Endothelial cell of umbilical vein (primary cell): ENCODE measurements around the gene YY1. TPM values are rescaled to one million over a fixed set of nuclear protein-coding genes. Genes with fewer than 3 reads are reported as not detected.

ENCODE experiments used
- BruUV-seq: library from RNA; stranded (reverse); fragments of 400-500 nt; replicated peaks from 2 replicates; lab custom pipeline; 2021; lab: Mats Ljungman, UMichigan
- CTCF ChIA-PET: fragments of 300-600, 350-600 bp; sonication (Branson Sonifier 250); formaldehyde crosslinking; loops from one replicate; lab custom pipeline; 2021; ENCODE audit warnings: antibody characterized with exemption, inconsistent platforms; lab: Charles Lee
- POLR2A ChIA-PET: fragments of 300-600, 350-600 bp; sonication (Branson Sonifier 250); formaldehyde crosslinking; loops from one replicate; lab custom pipeline; 2021; ENCODE audit warnings: antibody characterized with exemption, inconsistent platforms; lab: Charles Lee
- DNase-seq: peaks from one replicate; pipeline ENCODE4 v3.0.0-alpha.2; 2011; ENCODE audit warnings: low read depth, low spot score
- FAIRE-seq: peaks from 2 replicates; lab custom pipeline; 2011; peaks lifted over from hg19 to GRCh38; lab: Jason Lieb, UNC
- H2AFZ ChIP-seq: 2 replicates; pipeline ENCODE4 v1.6.0; 2012; ENCODE audit warnings: low read depth, low read length, control low read depth, inconsistent platforms
- H3K27ac ChIP-seq: 2 replicates; pipeline ENCODE4 v1.5.1; 2011; ENCODE audit warnings: low read depth, mild to moderate bottlenecking, control low read depth, low read length, moderate library complexity; ENCODE audit not compliant: insufficient read depth
- H3K27me3 ChIP-seq, 2 experiments: 2 replicates each; pipeline versions ENCODE4 v1.6.0 to v1.6.1; 2011; ENCODE audit warnings: low read length in 2 of 2, mixed read lengths in 1 of 2; ENCODE audit not compliant: control insufficient read depth in 2 of 2, insufficient read depth in 2 of 2
- H3K36me3 ChIP-seq, 2 experiments: 2 replicates in 1 of 2; 3 replicates in 1 of 2; pipeline ENCODE4 v1.5.1; 2011; ENCODE audit warnings: low read length in 2 of 2, mild to moderate bottlenecking in 1 of 2, moderate library complexity in 1 of 2; ENCODE audit not compliant: control insufficient read depth in 2 of 2, insufficient read depth in 2 of 2; ENCODE audit errors: extremely low read depth in 1 of 2
- H3K4me1 ChIP-seq: 3 replicates; pipeline ENCODE4 v1.5.1; 2011; ENCODE audit warnings: mild to moderate bottlenecking, low read length; ENCODE audit not compliant: control insufficient read depth, insufficient read depth; ENCODE audit errors: extremely low read depth
- H3K4me2 ChIP-seq: 2 replicates; pipeline ENCODE4 v1.6.1; 2011; ENCODE audit warnings: low read length, control low read depth, mixed read lengths; ENCODE audit not compliant: insufficient read depth
- H3K4me3 ChIP-seq, 3 experiments: fragments of 200-600 bp in 1 of 3; sonication (generic), shearing (Covaris generic) in 1 of 3; replicated peaks in 1 of 3; 2 replicates each; pipeline ENCODE4 v1.5.1; 2011 to 2016; ENCODE audit warnings: control low read depth in 3 of 3, low read length in 3 of 3, mild to moderate bottlenecking in 2 of 3, inconsistent platforms in 1 of 3, low read depth in 1 of 3, moderate library complexity in 1 of 3; ENCODE audit not compliant: insufficient read depth in 1 of 3
- H3K79me2 ChIP-seq: 2 replicates; pipeline ENCODE4 v1.6.0; 2012; ENCODE audit warnings: low read length, inconsistent platforms; ENCODE audit not compliant: control insufficient read depth, insufficient read depth
- H3K9ac ChIP-seq: replicated peaks from 2 replicates; pipeline ENCODE3; 2011; ENCODE audit warnings: low read length, control low read depth; ENCODE audit not compliant: insufficient read depth; ENCODE audit errors: extremely low read depth
- H3K9me1 ChIP-seq: replicated peaks from 3 replicates; pipeline ENCODE4 v1.6.0; 2011; ENCODE audit warnings: mild to moderate bottlenecking, low read length; ENCODE audit not compliant: control insufficient read depth, insufficient read depth; ENCODE audit errors: extremely low read depth
- H3K9me3 ChIP-seq: replicated peaks from 2 replicates; pipeline ENCODE4 v1.5.1; 2012; ENCODE audit warnings: low read length, inconsistent platforms; ENCODE audit not compliant: control insufficient read depth, insufficient read depth
- H4K20me1 ChIP-seq: replicated peaks from 2 replicates; pipeline ENCODE3; 2011; ENCODE audit warnings: mild to moderate bottlenecking, low read length; ENCODE audit not compliant: control insufficient read depth, insufficient read depth; ENCODE audit errors: extremely low read depth
- CTCF ChIP-seq, 2 donors: IDR thresholded peaks; 1 replicate in 1 of 2; 2 replicates in 1 of 2; pipeline ENCODE4 v1.5.1; 2011; ENCODE audit warnings: low read length in 2 of 2, mild to moderate bottlenecking in 2 of 2, moderate library complexity in 2 of 2, control low read depth in 1 of 2, inconsistent platforms in 1 of 2, low read depth in 1 of 2; ENCODE audit not compliant: insufficient read depth in 1 of 2; ENCODE audit errors: extremely low read depth in 1 of 2
- EZH2 ChIP-seq: IDR thresholded peaks from 2 replicates; pipeline ENCODE4 v1.6.1; 2012; ENCODE audit warnings: borderline replicate concordance, low read depth, mild to moderate bottlenecking, moderate library complexity, low read length, inconsistent platforms; ENCODE audit not compliant: severe bottlenecking
- FOS ChIP-seq: IDR thresholded peaks from 2 replicates; pipeline ENCODE4 v1.6.1; 2011; ENCODE audit warnings: mild to moderate bottlenecking, low read length, moderate library complexity, borderline replicate concordance; ENCODE audit not compliant: insufficient read depth
- JUN ChIP-seq: IDR thresholded peaks from 2 replicates; pipeline ENCODE4 v1.6.1; 2011; ENCODE audit warnings: borderline replicate concordance, low read depth; ENCODE audit not compliant: insufficient read length, insufficient read depth
- POLR2A ChIP-seq: IDR thresholded peaks from 2 replicates; pipeline ENCODE4 v1.6.1; 2012; ENCODE audit warnings: low read depth, mild to moderate bottlenecking, control low read depth, low read length
- POLR2AphosphoS5 ChIP-seq: IDR thresholded peaks from 2 replicates; pipeline ENCODE4 v1.6.1; 2012; ENCODE audit warnings: low read depth, mild to moderate bottlenecking, control low read depth, low read length, moderate library complexity; ENCODE audit not compliant: insufficient read depth
- dilution Hi-C: fragments of 300-500 bp; cut with MboI; formaldehyde crosslinking; loops from one replicate; pipeline ENCODE4 v1.15.0; 2019; ENCODE audit warnings: low sequenced_read_pairs; ENCODE audit not compliant: extremely low pct_ligation_motif_present
- intact Hi-C: fragments of 100-400 bp; cut with micrococcal nuclease; formaldehyde crosslinking; loops from one replicate; pipeline ENCODE4 v1.10.0; 2022
- polyA plus RNA-seq, 4 experiments: library from polyadenylated mRNA; depleted of rRNA in 3 of 4; stranded (reverse) in 3 of 4; unstranded in 1 of 4; fragments of >200 nt; gene quantifications; 2 replicates each; pipeline versions ENCODE4 v1.2.1 to v1.2.3, GENCODE V29; 2011 to 2012; ENCODE audit warnings: missing spikeins in 1 of 4
- total RNA-seq: library from RNA; stranded (reverse); gene quantifications from 2 replicates; pipeline ENCODE4 v1.2.3, GENCODE V29; 2021

Gene YY1
- total and polyA plus RNA-seq, 2 donors (not counting 3 experiments of a cell fraction or from before 2014, with no cell fraction given): 23.5 to 78.6 TPM

DNA sequence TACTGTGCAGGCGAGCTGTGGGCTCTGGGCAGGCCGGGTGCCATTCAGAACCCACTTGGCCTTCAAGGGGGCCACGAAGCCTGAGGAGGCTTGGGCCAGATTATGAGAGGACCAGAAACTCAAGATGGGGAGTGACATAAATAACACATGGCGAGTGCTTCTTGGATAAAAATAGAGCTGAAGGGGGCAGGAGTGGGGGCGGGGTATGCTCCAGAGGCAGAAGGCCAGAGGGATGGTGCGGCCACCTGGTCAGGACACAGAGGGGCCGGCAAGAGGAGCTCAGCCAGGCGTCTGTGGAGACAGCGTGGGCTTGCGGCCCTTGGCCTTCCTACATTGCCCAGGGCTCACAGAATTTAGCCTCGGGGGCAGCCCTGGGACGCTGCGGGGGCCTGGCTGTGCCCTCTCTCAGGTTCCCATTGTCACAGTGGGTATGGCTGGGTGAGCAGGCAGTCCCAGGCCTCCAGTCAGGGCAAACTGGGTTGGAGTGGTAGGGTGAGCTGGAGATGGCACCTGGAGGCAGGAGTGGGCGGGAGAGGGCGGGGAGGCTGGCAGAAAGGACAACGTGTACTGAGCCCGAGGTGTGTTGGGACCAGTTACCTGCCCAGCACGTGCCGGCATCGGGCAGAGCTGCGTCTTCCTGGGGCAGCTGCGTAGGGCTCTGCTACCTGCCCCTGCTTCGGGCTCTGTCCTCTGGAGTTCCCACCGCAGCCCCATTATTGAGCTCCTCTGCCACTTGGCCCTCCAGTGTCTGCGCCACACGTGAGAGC lies 74.7 kb downstream of the YY1 start:
- intact Hi-C loops: no loop called here
- Histone ChIP-seq H3K4me2 (no peak overlapping the region), H2AFZ (no peak overlapping the region), H3K9me3 (no peaks in the 10 kb centered on the region), H3K9ac (no peak overlapping the region), H3K27ac (no peak overlapping the region), H3K36me3 (no peaks in the 10 kb centered on the region), H4K20me1 (no peaks in the 10 kb centered on the region), H3K4me1 (peaks cover 11% of the 10 kb centered on the region), H3K79me2 (no peaks in the 10 kb centered on the region), H3K9me1 (no peaks in the 10 kb centered on the region), H3K4me3 (no peak overlapping the region), H3K27me3 (no peaks in the 10 kb centered on the region)
- TF ChIP-seq JUN: no peak
- no peak for TF ChIP-seq POLR2AphosphoS5
- no peak for TF ChIP-seq POLR2A
- no peak for TF ChIP-seq FOS
- TF ChIP-seq EZH2: no peak
- TF ChIP-seq CTCF (IDR thresholded peaks at IDR 0.05; ENCODE audit: extremely low read depth in 1 of 2, insufficient read depth in 1 of 2, low read depth in 1 of 2, low read length in 2 of 2): no peak
- FAIRE-seq (no peak), DNase-seq (no peak)
- CTCF ChIA-PET: interaction anchor here (0.8 kb wide), 1 partner anchor 28 kb away, joined by 3 read pairs; no protein-coding TSS in a partner anchor
- POLR2A ChIA-PET: no interaction called here
- dilution Hi-C loops: no loop called here
- BruUV-seq: no TSS peak
